Prostate gland (tissue), 2 donors: Measurements from ENCODE around the gene NPHP3.

Experiments
- POLR2A ChIP-seq: fragments of 450-650 bp; IDR thresholded peaks from one replicate; pipeline ENCODE4 v1.6.1; 2016; ENCODE audit warnings: antibody characterized with exemption, mild to moderate bottlenecking
- POLR2AphosphoS5 ChIP-seq: sonication (generic); formaldehyde crosslinking; IDR thresholded peaks from one replicate; pipeline ENCODE4 v1.6.1; 2017; ENCODE audit warnings: antibody characterized with exemption
- TF ChIP-seq, protein P1 (sequence below), 4 experiments: fragments of 200-600 bp in 2 of 4; fragments of 450-650 bp in 2 of 4; sonication (generic) in 2 of 4; IDR thresholded peaks; 1 replicate in 3 of 4; 2 replicates in 1 of 4; pipeline ENCODE4 v1.5.1; 2016 to 2019; ENCODE audit warnings: antibody characterized with exemption in 4 of 4, mild to moderate bottlenecking in 2 of 4, moderate library complexity in 2 of 4

GRCh38 chr3:132730891-132731580 lies 8.8 kb upstream of the NPHP3 start:
- TF ChIP-seq POLR2A = no peak
- TF ChIP-seq, protein P1, sequence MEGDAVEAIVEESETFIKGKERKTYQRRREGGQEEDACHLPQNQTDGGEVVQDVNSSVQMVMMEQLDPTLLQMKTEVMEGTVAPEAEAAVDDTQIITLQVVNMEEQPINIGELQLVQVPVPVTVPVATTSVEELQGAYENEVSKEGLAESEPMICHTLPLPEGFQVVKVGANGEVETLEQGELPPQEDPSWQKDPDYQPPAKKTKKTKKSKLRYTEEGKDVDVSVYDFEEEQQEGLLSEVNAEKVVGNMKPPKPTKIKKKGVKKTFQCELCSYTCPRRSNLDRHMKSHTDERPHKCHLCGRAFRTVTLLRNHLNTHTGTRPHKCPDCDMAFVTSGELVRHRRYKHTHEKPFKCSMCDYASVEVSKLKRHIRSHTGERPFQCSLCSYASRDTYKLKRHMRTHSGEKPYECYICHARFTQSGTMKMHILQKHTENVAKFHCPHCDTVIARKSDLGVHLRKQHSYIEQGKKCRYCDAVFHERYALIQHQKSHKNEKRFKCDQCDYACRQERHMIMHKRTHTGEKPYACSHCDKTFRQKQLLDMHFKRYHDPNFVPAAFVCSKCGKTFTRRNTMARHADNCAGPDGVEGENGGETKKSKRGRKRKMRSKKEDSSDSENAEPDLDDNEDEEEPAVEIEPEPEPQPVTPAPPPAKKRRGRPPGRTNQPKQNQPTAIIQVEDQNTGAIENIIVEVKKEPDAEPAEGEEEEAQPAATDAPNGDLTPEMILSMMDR (IDR thresholded peaks at IDR 0.05) = peak in 3 of 4 experiments; percentile 21 to 31 (median 29)
- no peak for TF ChIP-seq POLR2AphosphoS5
